Medulla oblongata (tissue), 1 donor: ENCODE results near the gene ZBTB18.

Experiments used
- DNase-seq: peaks from one replicate; pipeline ENCODE4 v3.0.0-alpha.2; 2015; ENCODE audit errors: extremely low spot score

Gene ZBTB18

GRCh38 chr1:244060686-244061085 lies 9.6 kb downstream of the ZBTB18 start:
- no peak for DNase-seq

GRCh38 chr1:244062156-244062725 lies 11.2 kb downstream of the ZBTB18 start:
- DNase-seq: no peak

GRCh38 chr1:244063498-244063897 lies 12.4 kb downstream of the ZBTB18 start:
- DNase-seq: peak; percentile 51

GRCh38 chr1:244064621-244065020 lies 13.5 kb downstream of the ZBTB18 start:
- DNase-seq: no peak

- no peak for DNase-seq
Measured at GRCh38 chr1:244065063-244065793, 14.1 kb downstream of the ZBTB18 start.

- no peak for DNase-seq
Measured at GRCh38 chr1:244065960-244066388, 14.9 kb downstream of the ZBTB18 start.

- DNase-seq: no peak
Measured at GRCh38 chr1:244066954-244067716, 16.1 kb downstream of the ZBTB18 start.

GRCh38 chr1:244067893-244068292 lies 16.8 kb downstream of the ZBTB18 start:
- DNase-seq: no peak

- DNase-seq: no peak
Measured at GRCh38 chr1:244068567-244068966, 17.5 kb downstream of the ZBTB18 start.

GRCh38 chr1:244069326-244069898 lies 18.3 kb downstream of the ZBTB18 start:
- no peak for DNase-seq

- no peak for DNase-seq
Measured at GRCh38 chr1:244074559-244075171, 23.6 kb downstream of the ZBTB18 start.

- no peak for DNase-seq
Measured at GRCh38 chr1:244075247-244075722, 24.2 kb downstream of the ZBTB18 start.

- no peak for DNase-seq
Measured at GRCh38 chr1:244076740-244077139, 25.7 kb downstream of the ZBTB18 start.

- peak; percentile 52 for DNase-seq
Measured at GRCh38 chr1:244077473-244078220, 26.6 kb downstream of the ZBTB18 start.

- DNase-seq: no peak
Measured at GRCh38 chr1:244080343-244080929, 29.4 kb downstream of the ZBTB18 start.

- no peak for DNase-seq
Measured at GRCh38 chr1:244082969-244083368, 31.9 kb downstream of the ZBTB18 start.

- DNase-seq: no peak
Measured at GRCh38 chr1:244083383-244083943, 32.4 kb downstream of the ZBTB18 start.

GRCh38 chr1:244084763-244085162 lies 33.7 kb downstream of the ZBTB18 start:
- DNase-seq: no peak

GRCh38 chr1:244085891-244086290 lies 34.8 kb downstream of the ZBTB18 start:
- DNase-seq: no peak

- no peak for DNase-seq
Measured at GRCh38 chr1:244087021-244087560, 36.0 kb downstream of the ZBTB18 start.
